HG02588 (cell line): Measurements from ENCODE around the gene RARRES1.

Experiments used
- ATAC-seq: cut with Tn5 transposase; IDR thresholded peaks from one replicate; pipeline ENCODE4 v1.9.1; 2021; ENCODE audit warnings: mild to moderate bottlenecking, moderate library complexity; ENCODE audit not compliant: unreplicated experiment

Gene RARRES1

DNA sequence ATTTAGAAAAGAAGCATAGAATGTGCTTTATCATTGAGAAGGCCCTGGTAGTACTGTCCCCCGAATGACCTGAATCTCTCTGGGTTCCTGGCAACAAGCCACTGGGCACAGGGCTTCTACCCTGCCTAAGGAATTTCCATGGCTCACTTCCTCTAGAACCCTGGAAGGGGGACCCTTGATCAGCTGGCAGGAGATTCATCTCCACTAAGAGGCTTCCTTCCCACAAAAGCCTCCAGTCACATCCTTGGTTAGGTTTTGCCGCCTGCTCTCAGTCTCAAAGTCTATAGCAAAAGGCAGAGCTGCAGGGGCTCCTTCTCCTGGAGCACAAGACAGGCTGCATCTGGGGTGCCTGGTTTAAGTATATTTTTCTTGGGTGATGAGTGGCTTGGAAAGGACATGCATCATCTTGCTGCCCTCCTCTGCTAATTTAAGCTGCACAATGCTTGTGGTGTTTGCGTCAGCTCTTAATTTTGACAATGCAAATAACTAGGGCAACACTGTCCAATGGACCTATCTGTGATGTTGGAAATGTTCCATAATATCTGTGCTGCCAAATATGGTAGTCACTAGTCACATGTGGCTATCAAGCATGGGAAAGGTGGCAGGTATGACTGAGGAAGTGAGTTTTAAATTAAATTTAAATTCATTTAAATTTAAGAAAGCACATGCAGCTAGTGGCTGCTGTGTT is 33.4 kb upstream of the RARRES1 start:
- ATAC-seq, result no peak

- no peak for ATAC-seq
These were observed 31.2 kb upstream of the RARRES1 start for GRCh38 chr3:158763421-158763820.

- ATAC-seq, result no peak
These were observed 30.4 kb upstream of the RARRES1 start for GRCh38 chr3:158762701-158763100.

DNA sequence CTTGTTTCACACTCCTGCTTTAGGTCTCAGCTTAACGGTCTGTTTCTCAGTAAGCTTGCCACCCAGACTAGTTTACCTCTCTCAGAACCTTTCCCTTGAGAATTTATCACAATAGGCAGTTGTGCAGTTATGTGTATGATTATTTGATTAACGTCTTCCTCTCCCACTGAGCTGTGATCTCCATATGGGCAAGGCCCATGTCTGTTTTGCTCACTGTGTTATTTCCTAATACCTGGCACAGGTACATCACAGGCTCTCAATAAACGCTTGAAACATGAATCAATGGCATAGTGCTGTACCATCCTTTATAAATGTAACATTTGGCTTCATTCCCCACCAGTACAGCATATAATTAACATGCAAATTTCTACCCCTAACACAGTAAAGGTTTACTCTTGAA is 29.1 kb upstream of the RARRES1 start:
- no peak for ATAC-seq

- no peak for ATAC-seq
These were observed 23.2 kb upstream of the RARRES1 start for GRCh38 chr3:158755421-158755820.

GRCh38 chr3:158753854-158754253 is 21.6 kb upstream of the RARRES1 start:
- no peak for ATAC-seq

DNA sequence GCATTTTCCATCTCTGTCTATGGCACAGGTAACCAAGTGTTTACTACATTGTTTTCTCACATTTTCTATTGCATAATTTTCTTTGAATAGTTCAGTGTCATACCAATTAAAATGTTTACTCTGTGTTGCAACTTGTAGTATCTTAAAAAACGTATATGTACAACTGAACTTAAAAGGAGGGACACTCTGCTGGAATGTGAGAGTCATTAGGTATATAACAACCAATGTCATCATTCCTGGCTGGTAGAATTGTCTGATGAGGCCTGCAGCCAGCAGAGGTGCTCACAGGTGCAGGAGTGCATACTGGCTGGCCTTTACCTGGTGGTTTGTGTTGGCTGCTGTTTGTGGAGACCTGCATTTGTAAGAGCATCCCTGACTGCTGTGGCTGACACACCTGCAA is 19.1 kb upstream of the RARRES1 start:
- ATAC-seq, result no peak

DNA sequence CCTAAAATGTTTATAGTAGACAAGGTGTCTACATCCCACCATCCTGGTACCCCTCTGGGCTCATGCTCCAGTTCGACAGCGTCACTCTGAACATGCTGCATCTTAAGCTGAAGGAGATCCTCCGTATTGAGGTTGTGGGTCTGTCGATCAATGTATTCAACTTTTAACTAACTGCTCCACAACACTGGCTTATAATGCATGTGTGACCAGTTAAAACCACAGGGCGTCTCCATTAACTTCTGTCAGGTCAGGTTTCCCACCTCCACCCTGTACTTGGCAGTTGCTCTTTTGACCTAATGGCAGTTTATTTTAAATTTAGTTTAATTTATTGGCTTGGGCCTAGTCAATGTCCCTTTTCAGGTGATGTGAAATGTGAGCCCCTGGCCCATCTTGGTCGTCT is 17.8 kb upstream of the RARRES1 start:
- no peak for ATAC-seq

- no peak for ATAC-seq
These were observed 17.3 kb upstream of the RARRES1 start for GRCh38 chr3:158749526-158749925.

- no peak for ATAC-seq
These were observed 16.1 kb upstream of the RARRES1 start for GRCh38 chr3:158748237-158748828.

DNA sequence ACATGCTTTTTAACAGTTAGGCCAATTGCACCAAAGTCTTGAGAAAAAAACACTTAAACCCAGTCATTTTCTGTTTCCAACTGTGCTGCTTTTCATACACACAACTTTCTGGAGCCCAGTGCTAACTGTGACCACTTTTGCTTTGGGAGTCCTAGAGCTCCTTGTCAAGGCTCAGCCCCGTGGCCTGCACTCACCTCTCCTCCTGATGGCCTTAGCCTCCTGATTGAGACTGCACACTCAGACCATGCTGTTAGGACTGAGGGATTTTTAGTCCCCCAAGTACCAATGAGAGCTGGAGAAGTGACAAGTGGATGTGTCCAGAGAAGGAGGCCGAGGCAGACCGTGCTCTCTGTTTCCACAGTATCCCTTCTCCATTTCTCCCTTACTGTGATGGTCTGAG is 15.2 kb upstream of the RARRES1 start:
- no peak for ATAC-seq

GRCh38 chr3:158745551-158745950 is 13.3 kb upstream of the RARRES1 start:
- no peak for ATAC-seq

DNA sequence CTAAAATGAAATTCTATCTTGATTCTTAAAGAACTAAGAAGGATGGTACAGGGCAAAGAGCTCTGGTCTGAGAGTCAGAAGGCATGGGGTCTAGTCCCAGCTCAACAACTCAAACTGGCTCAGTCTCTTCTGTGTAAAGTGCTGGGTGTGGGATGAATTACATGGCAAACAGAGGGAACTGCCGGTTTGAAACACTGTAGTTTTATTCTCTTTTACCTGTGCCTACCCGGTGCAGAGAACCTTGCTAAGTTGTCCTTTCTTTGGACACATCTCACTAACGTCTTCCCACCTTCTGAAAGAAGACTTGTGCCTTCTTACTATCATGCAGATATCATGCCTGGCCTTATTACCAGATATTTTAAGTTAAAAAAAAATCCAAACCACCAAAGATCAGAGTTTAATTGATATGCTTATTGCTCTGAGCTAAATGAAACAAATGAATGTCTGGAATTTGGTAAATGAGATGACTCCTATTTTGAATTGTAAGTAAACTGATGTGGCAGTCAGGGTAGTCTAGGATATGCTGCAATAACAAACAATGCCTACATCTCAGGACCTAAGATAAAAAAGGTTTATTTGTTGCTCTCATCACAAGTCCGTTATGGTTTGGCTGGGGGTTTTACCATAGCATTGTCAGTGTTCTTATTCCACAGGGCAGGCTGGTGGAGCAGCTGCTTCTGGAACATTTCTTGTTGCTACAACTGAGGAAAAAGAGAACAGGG is 12.5 kb upstream of the RARRES1 start:
- ATAC-seq, result no peak

DNA sequence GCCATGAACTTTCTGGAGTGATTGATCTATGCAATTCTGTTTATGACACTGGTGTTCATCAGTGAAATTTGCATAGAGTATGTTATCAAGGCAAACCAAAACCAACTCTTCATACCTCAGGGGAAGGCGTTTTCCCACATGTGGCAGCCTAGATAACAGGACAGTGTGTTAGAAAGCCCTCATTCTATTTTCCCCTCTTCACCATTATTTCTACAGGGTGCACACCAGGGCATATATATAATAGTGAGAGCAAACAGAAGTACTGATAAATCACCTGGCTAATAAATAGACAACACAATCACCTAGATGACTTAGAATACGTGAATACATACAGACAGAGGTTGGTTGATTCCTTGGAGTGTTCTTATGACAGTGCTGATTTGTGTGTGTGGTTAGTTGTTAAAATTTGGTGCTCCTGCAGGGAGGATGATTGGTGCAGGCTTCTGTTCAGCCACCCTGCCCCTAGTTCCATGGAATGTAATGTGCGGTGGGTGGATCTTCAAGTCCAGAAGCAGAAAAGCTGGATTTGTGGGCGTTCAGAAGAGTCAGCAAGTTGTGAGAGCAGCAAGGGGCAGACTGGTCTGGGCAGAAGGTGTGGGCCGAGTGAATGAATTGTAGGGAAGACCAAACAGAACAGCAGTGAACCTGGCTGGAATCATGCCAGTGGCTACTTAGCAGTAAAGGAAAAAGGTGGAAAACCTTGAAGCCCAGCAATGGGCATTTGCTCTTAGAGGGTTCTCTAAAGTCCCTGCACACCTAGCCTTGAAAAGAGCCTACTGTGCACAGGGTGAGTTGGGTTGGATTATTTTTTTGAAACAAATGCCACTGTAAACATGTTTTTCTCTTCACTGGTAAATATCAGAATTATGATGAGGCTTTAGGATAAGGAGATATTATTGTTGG is 11.7 kb upstream of the RARRES1 start:
- no peak for ATAC-seq

GRCh38 chr3:158742871-158743663 is 10.8 kb upstream of the RARRES1 start:
- ATAC-seq, result no peak

GRCh38 chr3:158739661-158740060 is 7.4 kb upstream of the RARRES1 start:
- ATAC-seq, result no peak

DNA sequence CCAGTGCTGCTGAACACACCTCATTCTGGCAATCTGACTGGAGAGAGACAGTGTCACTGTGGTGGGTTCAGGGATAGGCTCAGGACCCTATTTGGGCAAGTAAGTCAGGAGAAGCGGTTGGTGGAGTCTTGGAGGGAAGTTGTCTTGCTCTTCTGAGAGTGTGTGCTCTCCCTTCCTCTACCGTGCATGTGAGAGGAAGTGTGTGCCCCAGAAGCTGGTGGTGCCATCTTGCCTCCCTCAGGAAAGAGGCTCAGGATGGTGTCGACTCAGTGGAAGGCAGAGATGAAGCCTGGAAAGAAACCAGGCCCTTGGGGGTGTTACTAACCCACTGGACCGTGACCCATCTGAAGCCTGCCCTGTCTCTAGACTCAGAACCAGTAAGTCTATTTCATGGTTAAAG is 6.8 kb upstream of the RARRES1 start:
- ATAC-seq, result no peak

- ATAC-seq, result no peak
These were observed 6.4 kb upstream of the RARRES1 start for GRCh38 chr3:158738653-158739052.

DNA sequence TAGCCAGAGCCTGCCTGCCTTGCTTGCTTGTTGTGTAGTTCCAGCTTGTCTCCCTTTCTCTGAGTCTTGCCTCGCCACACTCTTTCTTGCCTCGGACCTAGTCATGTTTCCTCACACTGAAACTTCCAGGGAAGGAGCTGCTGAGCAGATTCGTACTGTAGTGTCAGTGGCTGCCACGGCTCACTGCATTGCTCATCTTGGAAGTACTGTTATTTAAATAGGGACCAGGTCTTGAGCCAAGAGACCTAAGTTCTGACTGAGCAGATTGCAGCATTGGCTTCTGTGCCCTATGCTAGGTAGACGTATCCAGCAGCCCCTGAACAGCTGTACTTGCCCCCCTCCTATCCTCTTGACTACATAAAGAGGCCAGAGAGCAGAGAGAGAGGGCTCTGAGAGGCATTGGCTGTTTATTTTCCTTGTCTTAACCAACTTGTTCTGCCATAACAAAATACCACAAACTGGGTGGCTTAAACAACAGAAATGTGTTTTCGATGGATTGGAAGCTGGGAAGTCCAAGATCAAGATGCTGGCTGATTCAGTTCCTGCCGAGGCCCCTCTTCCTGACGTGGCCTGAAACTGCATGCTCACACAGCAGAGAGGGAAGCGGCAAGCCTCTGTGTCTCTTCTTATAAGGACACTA is 5.8 kb upstream of the RARRES1 start:
- no peak for ATAC-seq

- ATAC-seq, result no peak
These were observed 5.2 kb upstream of the RARRES1 start for GRCh38 chr3:158737410-158737809.
